Neutrophil (primary cell): ENCODE results near the gene PCNX2.

Experiments used
- H3K27ac ChIP-seq: fragments of 200-600 bp; sonication (generic); 2 replicates; pipeline ENCODE4 v1.5.1; 2016; ENCODE audit warnings: mild to moderate bottlenecking, moderate library complexity
- H3K27me3 ChIP-seq: fragments of 200-600 bp; sonication (generic); 2 replicates; pipeline ENCODE4 v1.6.0; 2016; ENCODE audit warnings: mild to moderate bottlenecking
- H3K36me3 ChIP-seq: fragments of 200-600 bp; sonication (generic); 2 replicates; pipeline ENCODE4 v1.5.1; 2017
- H3K4me1 ChIP-seq, 2 experiments: fragments of 200-600 bp in 1 of 2; sonication (generic) in 1 of 2; 1 replicate in 1 of 2; 2 replicates in 1 of 2; pipeline versions ENCODE4 v1.5.1 to v1.6.1; 2013 to 2016; ENCODE audit warnings: low read depth in 1 of 2, low read length in 1 of 2, mild to moderate bottlenecking in 1 of 2, moderate library complexity in 1 of 2; ENCODE audit not compliant: control insufficient read depth in 1 of 2, insufficient read depth in 1 of 2
- H3K4me3 ChIP-seq, 2 experiments: fragments of 200-600 bp in 1 of 2; sonication (generic) in 1 of 2; 1 replicate in 1 of 2; 2 replicates in 1 of 2; pipeline ENCODE4 v1.5.1; 2013 to 2016; ENCODE audit warnings: low read depth in 1 of 2, low read length in 1 of 2, mild to moderate bottlenecking in 1 of 2, moderate library complexity in 1 of 2
- H3K9me3 ChIP-seq: fragments of 200-600 bp; sonication (generic); 2 replicates; pipeline ENCODE4 v1.5.1; 2016
- TF ChIP-seq, protein P1 (sequence below): fragments of 200-600 bp; sonication (generic); IDR thresholded peaks from 2 replicates; pipeline ENCODE4 v1.5.1; 2016; ENCODE audit warnings: antibody characterized with exemption

PCNX2 gene

GRCh38 chr1:233089251-233089650, 206.3 kb downstream of the PCNX2 start:
- H3K27ac ChIP-seq: no peak overlapping the region
- H3K4me1 ChIP-seq: peaks cover 0 to 5% of the 10 kb centered on the region in 2 experiments
- no peaks in the 10 kb centered on the region for H3K9me3 ChIP-seq
- no peaks in the 10 kb centered on the region for H3K27me3 ChIP-seq
- H3K36me3 ChIP-seq: no peaks in the 10 kb centered on the region
- TF ChIP-seq, protein P1, sequence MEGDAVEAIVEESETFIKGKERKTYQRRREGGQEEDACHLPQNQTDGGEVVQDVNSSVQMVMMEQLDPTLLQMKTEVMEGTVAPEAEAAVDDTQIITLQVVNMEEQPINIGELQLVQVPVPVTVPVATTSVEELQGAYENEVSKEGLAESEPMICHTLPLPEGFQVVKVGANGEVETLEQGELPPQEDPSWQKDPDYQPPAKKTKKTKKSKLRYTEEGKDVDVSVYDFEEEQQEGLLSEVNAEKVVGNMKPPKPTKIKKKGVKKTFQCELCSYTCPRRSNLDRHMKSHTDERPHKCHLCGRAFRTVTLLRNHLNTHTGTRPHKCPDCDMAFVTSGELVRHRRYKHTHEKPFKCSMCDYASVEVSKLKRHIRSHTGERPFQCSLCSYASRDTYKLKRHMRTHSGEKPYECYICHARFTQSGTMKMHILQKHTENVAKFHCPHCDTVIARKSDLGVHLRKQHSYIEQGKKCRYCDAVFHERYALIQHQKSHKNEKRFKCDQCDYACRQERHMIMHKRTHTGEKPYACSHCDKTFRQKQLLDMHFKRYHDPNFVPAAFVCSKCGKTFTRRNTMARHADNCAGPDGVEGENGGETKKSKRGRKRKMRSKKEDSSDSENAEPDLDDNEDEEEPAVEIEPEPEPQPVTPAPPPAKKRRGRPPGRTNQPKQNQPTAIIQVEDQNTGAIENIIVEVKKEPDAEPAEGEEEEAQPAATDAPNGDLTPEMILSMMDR: no peak
- no peak overlapping the region for H3K4me3 ChIP-seq

- Histone ChIP-seq H3K9me3 (no peaks in the 10 kb centered on the region), H3K27ac (no peak overlapping the region), H3K4me3 (no peak overlapping the region), H3K36me3 (no peaks in the 10 kb centered on the region), H3K27me3 (no peaks in the 10 kb centered on the region), H3K4me1 (peaks cover 0 to 5% of the 10 kb centered on the region in 2 experiments)
- TF ChIP-seq, protein P1: no peak
These were observed 206.9 kb downstream of the PCNX2 start for GRCh38 chr1:233088613-233089012.

- no peaks in the 10 kb centered on the region for H3K27me3 ChIP-seq
- TF ChIP-seq, protein P1: no peak
These were observed 208.3 kb downstream of the PCNX2 start for GRCh38 chr1:233086961-233087881.

GRCh38 chr1:233085566-233085965, 210.0 kb downstream of the PCNX2 start:
- H3K36me3 ChIP-seq: no peaks in the 10 kb centered on the region
- H3K4me3 ChIP-seq: no peak overlapping the region
- H3K27ac ChIP-seq: no peak overlapping the region
- no peaks in the 10 kb centered on the region for H3K9me3 ChIP-seq
- TF ChIP-seq, protein P1: no peak
- peaks cover 7 to 9% of the 10 kb centered on the region in 2 experiments for H3K4me1 ChIP-seq
- no peaks in the 10 kb centered on the region for H3K27me3 ChIP-seq

More at GRCh38 chr1:233086961-233087881, 208.3 kb downstream of the PCNX2 start:
- H3K4me3 ChIP-seq: no peak overlapping the region
- no peaks in the 10 kb centered on the region for H3K9me3 ChIP-seq
- H3K27ac ChIP-seq: no peak overlapping the region
- H3K36me3 ChIP-seq: no peaks in the 10 kb centered on the region
- H3K4me1 ChIP-seq: peaks cover 7 to 14% of the 10 kb centered on the region in 2 experiments

DNA sequence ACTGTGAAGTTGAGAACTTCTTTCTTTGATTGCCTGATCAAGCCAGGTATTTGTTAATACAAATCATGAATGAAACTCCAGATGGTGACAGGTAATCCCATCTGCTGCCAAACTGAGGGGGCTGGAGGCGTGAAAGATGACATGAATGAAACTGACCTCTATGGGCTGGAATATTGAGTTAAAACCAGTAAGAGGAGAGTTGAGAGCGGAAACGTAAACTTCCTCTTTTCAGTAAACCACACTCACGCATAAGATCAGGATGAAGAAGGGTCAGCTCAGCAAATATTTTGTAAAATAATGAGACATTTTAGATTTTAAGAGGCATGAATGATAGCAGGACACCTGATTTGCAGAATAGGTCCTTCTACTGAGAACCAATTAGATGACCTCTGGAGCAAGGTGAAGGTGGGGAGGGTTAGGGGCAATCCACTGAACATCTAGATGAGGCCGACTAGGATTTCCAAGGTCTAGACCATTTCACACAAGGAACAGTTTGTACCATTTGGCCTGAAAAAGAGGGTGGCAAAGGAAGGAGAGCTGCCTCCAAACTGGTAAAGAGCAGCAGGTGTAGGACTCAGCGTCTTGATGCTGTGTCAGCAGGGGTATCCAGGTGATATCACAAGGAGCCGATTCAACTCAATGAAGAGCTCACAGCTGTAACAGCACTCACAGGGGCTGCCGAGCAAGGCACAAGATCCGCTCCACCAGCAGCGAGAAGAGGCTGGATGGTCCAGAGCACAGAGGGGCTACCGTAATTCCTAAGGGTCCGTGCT, 212.6 kb downstream of the PCNX2 start:
- Histone ChIP-seq H3K4me1 (peaks cover 7 to 9% of the 10 kb centered on the region in 2 experiments), H3K9me3 (no peaks in the 10 kb centered on the region), H3K4me3 (no peak overlapping the region), H3K27ac (peak overlapping the region; percentile 34), H3K36me3 (no peaks in the 10 kb centered on the region), H3K27me3 (no peaks in the 10 kb centered on the region)
- TF ChIP-seq, protein P1: no peak
